ENCODE results near the gene SPACDR. TPM values are rescaled to one million over a fixed set of nuclear protein-coding genes. Genes with fewer than 3 reads are reported as not detected.

The SPACDR gene
- total RNA-seq, 1 donor from 2014 or later = not detected

GRCh38 chr7:100483090-100483721, 19.1 kb upstream of the SPACDR start:
- no peak for DNase-seq (ENCODE audit: low read depth)
- Histone ChIP-seq H3K4me3 (ENCODE audit: low read depth, low read length) (peak overlapping the region; percentile 52), H3K27me3 (ENCODE audit: control insufficient read depth, insufficient read depth, low read length) (no peaks in the 10 kb centered on the region), H3K36me3 (ENCODE audit: control insufficient read depth, insufficient read depth, low read length) (no peaks in the 10 kb centered on the region)
- TF ChIP-seq, protein P1, sequence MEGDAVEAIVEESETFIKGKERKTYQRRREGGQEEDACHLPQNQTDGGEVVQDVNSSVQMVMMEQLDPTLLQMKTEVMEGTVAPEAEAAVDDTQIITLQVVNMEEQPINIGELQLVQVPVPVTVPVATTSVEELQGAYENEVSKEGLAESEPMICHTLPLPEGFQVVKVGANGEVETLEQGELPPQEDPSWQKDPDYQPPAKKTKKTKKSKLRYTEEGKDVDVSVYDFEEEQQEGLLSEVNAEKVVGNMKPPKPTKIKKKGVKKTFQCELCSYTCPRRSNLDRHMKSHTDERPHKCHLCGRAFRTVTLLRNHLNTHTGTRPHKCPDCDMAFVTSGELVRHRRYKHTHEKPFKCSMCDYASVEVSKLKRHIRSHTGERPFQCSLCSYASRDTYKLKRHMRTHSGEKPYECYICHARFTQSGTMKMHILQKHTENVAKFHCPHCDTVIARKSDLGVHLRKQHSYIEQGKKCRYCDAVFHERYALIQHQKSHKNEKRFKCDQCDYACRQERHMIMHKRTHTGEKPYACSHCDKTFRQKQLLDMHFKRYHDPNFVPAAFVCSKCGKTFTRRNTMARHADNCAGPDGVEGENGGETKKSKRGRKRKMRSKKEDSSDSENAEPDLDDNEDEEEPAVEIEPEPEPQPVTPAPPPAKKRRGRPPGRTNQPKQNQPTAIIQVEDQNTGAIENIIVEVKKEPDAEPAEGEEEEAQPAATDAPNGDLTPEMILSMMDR (IDR thresholded peaks at IDR 0.05; ENCODE audit: insufficient read depth, low read length, poor library complexity, severe bottlenecking) = peak; percentile 56

DNA sequence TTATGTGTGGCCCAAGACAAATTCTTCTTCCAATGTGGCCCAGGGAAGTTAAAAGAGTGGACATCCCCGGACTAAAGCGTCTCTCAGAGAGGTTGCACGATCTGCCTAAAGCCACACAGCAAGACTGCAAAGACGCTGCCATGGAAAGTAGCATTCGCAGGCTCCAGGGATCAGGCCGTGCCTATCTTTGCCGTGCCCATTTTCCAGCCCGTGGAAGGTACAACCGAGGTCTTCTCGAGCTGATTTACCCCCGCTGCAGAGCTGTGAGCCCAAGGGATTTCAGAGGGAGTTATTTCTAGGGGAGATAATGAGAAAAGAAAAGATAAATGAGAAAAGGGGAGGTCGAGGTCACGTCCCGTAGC, 18.6 kb upstream of the SPACDR start:
- H3K36me3 ChIP-seq (ENCODE audit: control insufficient read depth, insufficient read depth, low read length) = no peaks in the 10 kb centered on the region
- TF ChIP-seq, protein P1 (IDR thresholded peaks at IDR 0.05; ENCODE audit: insufficient read depth, low read length, poor library complexity, severe bottlenecking) = no peak
- H3K4me3 ChIP-seq (ENCODE audit: low read depth, low read length) = peak overlapping the region; percentile 52
- no peaks in the 10 kb centered on the region for H3K27me3 ChIP-seq (ENCODE audit: control insufficient read depth, insufficient read depth, low read length)
- DNase-seq (ENCODE audit: low read depth) = no peak

- TF ChIP-seq, protein P1 (IDR thresholded peaks at IDR 0.05; ENCODE audit: insufficient read depth, low read length, poor library complexity, severe bottlenecking) = no peak
These were observed 17.4 kb upstream of the SPACDR start for GRCh38 chr7:100481466-100481865.

DNA sequence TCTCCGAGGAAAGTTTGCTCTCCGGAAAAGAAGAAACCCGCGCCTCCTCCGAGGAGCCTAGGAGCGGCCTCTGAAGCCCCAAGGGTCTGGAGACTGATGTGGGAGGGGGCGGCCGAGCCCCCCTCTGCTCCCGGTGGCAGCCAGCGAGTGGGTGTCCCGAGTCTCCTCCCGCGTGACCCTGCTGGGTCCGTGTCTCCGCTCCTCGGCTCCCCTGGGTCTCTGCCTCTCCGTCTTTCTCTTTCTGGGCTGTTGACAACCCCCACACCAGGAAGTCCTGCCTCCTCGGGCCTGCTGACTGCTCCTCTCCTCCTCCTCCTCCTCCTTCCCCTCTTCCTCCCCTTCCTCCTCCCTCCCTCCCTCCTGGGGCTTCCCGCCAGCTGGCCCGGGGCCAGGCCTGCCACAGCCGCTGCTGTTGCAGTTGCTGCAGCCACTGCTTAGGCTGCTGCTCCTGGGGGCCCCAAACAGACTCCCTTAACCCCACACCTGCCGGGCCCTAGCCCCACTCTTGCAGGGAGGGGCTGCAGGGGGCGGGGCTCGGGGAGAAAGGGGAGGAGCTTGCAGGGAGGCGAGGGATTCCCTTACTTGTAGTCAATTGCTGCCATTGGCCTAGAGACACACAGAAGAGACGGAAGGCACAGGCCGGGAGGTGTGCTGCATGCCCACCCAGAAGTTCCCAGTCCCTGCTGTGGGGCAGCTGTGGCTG, 15.0 kb upstream of the SPACDR start, which contains the start of gene TSC22D4:
TSC22D4 (minus strand) TSS at position 257 of the 703 bp plus-strand sequence. CDS start 1,176 bp downstream, outside the sequence.
- H3K36me3 ChIP-seq (ENCODE audit: control insufficient read depth, insufficient read depth, low read length) = no peaks in the 10 kb centered on the region
- TF ChIP-seq, protein P1 (IDR thresholded peaks at IDR 0.05; ENCODE audit: insufficient read depth, low read length, poor library complexity, severe bottlenecking) = no peak
- peak; percentile 65 for DNase-seq (ENCODE audit: low read depth)
- H3K4me3 ChIP-seq (ENCODE audit: low read depth, low read length) = peak within 1 kb of the TSS; percentile 81
- no peaks in the 10 kb centered on the region for H3K27me3 ChIP-seq (ENCODE audit: control insufficient read depth, insufficient read depth, low read length)

More at GRCh38 chr7:100481466-100481865, 17.4 kb upstream of the SPACDR start:
- H3K27me3 ChIP-seq (ENCODE audit: control insufficient read depth, insufficient read depth, low read length) = no peaks in the 10 kb centered on the region
- no peak for DNase-seq (ENCODE audit: low read depth)
- H3K36me3 ChIP-seq (ENCODE audit: control insufficient read depth, insufficient read depth, low read length) = no peaks in the 10 kb centered on the region
- no peak overlapping the region for H3K4me3 ChIP-seq (ENCODE audit: low read depth, low read length)

GRCh38 chr7:100477871-100478267, 13.8 kb upstream of the SPACDR start:
- Histone ChIP-seq H3K36me3 (ENCODE audit: control insufficient read depth, insufficient read depth, low read length) (peaks cover 2% of the 10 kb centered on the region), H3K4me3 (ENCODE audit: low read depth, low read length) (peak overlapping the region; percentile 81), H3K27me3 (ENCODE audit: control insufficient read depth, insufficient read depth, low read length) (no peaks in the 10 kb centered on the region)
- DNase-seq (ENCODE audit: low read depth) = no peak
- TF ChIP-seq, protein P1 (IDR thresholded peaks at IDR 0.05; ENCODE audit: insufficient read depth, low read length, poor library complexity, severe bottlenecking) = no peak

Data from kidney epithelial cell (primary cell).